NCI-H1048 (cell line): ENCODE measurements around the gene DYNLT2B.
"Not testable (repeated sequence)": the region's sequence is repeated elsewhere in the genome, so short reads cannot be mapped to it uniquely, and the experiment has no call there.

Experiments used
- DNase-seq: peaks from one replicate; lab custom pipeline; 2025; lab: John Stamatoyannopoulos, UW

DYNLT2B gene

DNA sequence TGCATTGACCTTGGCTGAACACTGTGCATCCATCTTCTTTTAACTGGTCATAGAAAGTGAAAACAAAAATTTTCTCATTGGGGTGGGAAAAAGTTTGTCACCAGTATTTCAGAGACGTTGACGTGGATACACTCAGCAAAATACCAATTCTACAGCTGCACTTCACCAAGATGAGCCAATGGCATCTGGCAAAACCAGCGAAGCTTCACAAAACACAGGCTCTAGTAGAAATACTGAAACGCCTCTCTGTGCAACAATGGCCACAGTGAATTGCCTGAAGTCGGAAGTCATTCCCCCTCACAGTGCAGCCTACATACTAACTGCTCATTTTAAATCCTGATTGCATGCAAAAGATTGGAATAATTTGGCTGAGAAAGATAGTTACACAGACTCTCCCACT is 47.5 kb downstream of the DYNLT2B start:
- no peak for DNase-seq

DNA sequence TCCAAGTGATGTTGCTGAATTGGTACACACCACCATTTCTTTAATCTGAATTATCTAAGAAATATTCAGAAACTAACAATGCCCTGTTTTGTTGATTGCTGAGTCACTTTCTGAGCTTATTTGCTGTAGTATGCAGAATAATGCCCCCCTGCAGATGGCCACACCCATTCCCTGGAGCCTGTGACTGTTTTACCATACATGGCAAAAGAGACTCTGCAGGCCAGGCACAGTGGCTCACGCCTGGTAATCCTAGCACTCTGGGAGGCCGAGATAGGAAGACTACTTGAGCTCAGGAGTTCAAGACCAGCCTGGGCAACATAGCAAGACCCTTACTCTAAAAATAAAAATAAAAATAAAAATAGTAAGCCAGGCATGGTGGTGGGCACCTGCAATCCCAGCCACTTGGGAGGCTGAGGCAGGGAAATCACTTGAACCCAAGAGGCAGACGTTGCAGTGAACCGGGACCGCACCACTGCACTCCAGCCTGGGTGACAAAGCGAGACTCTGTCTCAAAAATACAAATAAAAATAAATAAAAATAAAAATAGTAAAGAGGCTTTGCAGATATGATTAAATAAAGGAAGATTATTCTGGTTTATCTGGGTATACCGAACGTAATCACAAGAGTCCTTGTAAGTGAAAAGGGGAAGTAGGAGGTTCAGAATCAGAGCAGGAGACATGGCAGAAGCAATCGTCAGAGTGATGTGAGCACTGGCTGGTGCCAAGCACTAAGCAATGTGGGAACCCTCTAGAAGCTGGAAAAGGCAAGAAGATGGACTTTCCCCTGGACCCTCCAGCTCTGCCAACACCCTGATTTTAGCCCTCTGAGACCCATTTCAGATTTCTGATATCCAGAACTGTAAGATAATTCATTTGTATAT is 49.5 kb downstream of the DYNLT2B start:
- DNase-seq, result no peak

DNA sequence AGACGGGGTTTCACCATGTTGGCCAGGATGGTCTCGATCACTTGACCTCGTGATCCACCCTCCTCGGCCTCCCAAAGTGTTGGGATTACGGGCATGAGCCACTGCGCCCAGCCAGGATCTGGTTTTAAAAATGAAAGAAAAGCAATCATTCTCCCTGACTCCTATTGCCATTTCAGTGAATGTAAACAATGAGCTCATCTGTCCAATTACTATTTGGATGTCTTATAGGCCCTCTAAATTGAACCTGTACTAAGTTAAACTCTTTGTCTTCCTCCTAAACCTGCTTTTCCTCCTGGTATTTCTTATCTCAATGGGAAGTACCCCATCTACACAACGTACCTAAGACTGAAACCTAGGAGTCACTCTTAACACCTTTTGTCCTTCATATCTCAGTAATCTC is 54.2 kb downstream of the DYNLT2B start:
- no peak for DNase-seq

DNA sequence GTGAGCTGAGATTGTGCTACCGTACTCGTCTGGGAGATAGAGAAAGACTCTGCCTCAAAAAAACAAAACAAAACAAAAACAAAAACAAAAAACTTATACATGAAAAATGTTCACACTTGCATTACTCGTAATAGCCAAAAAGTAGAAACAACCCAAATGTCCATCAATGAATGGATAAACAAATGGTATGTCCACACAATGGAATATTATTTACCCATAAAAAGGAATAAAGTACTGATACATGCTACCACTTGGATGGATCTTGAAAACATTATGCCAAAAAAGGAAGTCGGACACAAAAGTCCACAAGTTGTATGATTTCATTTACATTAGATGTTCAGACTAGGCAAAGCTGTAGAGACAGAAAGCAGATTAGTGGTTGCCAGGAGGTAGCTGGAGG is 57.3 kb downstream of the DYNLT2B start:
- no peak for DNase-seq

DNA sequence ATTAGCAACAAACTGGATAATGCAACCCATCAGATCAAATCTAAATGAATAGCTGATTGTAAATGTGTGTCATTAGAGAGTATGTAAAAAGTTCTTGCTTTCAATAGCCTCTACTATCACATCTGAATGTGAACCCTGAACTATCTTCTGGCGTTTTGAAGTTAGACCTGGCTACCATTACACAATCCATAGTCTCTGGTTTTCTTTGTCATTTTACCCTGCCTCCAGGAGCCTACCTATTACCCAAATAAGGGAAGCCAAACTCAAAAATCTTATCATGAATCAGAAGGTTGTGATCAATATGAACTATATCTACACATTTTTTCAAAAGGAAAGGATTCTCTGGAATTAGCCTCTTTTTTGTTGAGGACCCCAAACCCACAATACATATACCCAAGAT is 62.3 kb downstream of the DYNLT2B start:
- no peak for DNase-seq

DNA sequence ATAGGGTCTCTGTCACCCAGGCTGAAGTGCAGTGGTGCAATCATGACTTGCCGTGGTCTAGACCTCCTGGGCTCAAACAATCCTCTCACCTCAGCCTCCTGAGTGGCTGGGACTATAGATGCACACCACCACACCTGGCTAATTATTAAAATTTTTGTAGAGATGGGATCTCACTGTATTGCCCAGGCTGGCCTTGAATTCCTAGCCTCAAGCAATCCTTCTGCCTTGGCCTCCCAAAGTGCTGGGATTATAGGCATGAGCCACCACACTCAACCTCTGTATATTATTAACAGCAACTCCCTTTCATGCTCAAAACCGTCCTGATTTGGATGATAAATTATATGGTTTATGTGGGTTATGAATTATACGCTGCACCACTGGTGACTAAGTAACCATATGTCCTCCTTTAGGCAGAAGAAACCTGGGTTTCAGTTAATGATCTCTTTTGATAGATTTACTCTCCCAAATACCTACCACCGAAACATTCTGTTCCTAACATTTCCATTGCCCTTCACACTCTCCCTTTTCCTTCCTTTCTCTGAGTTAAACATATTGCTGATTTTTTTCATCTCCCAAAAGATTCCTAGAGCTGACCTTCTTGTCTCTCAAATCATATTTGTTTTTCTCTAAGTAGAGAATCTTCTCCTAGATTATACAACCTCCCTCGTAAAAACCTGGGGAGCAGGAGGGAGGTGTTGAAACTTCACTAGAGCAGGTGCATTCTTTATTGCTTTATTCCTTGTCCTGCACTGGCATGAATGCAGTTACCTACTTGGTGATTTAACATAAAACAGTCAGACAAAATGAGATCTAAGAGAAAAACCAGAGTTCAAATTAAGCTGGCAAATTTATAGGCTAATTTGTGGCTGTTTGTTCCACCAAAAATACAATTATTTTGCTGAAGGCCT is 63.4 kb downstream of the DYNLT2B start:
- no peak for DNase-seq

DNA sequence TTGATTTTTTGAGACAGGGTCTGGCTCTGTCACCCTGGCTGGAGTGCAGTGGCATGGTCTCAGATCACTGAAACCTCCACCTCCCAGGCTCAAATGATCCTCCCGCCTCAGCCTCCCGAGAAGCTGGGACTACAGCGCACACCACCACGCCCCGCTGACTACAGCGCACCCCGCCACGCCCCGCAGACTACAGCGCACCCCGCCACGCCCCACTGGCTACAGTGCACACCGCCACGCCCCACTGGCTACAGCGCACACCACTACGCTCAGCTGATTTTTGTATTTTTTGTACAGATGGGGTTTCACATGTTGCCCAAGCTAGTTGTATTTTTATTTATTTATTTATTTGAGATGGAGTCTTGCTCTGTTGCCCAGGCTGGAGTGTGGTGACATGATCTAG is 66.1 kb downstream of the DYNLT2B start:
- DNase-seq, result no peak

DNA sequence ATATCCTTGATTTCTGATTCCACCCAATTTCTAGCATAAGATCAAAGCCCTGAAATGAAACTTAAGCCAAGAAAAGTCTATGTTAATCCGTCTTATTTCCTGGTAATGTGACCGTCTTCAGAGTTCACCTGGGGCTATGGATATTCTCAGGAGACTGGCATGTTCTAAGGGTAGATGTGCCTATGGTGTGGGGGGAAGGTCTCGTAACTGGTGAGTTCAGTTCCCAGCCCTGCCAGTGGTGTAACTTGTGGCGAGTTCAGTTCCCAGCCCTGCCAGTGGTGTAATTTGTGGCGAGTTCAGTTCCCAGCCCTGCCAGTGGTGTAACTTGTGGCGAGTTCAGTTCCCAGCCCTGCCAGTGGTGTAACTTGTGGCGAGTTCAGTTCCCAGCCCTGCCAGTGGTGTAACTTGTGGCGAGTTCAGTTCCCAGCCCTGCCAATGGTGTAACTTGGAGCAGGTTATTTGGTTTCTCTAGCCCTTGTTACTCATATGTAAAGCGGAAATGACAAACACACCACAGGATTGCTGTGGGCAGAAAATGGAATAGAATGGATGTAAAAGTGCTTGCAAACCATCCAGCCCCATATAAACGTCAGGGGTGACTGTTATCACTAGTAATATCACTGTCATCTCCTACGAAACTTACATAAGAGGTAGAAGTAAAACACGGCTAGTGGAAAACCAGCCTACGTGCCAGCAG is 71.3 kb downstream of the DYNLT2B start:
- no peak for DNase-seq

DNA sequence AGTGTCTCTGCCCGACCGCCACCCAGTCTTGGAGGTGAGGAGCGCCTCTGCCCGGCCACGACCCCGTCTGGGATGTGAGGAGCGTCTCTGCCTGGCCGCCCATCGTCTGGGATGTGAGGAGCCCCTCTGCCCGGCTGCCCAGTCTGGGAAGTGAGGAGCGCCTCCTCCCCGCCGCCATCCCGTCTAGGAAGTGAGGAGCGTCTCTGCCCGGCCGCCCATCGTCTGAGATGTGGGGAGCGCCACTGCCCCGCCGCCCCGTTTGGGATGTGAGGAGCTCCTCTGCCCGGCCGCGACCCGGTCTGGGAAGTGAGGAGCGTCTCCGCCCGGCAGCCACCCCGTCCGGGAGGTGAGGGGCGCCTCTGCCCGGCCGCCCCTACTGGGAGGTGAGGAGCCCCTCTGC is 73.9 kb downstream of the DYNLT2B start:
- not testable (repeated sequence) for DNase-seq

DNA sequence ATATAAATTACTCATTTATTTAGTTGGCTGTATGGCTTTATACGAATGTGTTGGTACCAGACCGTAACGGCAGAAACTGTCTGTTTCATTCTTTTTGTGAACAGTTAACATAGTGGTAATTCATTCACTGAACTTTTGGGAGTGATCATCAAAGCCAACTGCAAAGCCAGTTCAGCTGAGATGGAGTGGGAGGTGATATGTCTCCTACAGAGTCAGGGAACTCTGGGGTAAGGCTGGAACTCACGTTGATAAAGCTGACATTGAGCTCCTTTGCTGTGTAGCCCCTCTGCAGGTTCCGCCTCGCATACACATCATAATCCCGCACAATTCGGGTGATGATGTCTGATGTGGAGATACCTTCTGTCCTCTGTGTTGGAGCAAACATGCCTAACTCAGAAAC is 76.3 kb downstream of the DYNLT2B start:
- no peak for DNase-seq
